ENCODE data around the gene CSTA.
A peak's percentile ranks its signal among the peaks of the same experiment; 100 is the strongest.

Gene CSTA

DNA sequence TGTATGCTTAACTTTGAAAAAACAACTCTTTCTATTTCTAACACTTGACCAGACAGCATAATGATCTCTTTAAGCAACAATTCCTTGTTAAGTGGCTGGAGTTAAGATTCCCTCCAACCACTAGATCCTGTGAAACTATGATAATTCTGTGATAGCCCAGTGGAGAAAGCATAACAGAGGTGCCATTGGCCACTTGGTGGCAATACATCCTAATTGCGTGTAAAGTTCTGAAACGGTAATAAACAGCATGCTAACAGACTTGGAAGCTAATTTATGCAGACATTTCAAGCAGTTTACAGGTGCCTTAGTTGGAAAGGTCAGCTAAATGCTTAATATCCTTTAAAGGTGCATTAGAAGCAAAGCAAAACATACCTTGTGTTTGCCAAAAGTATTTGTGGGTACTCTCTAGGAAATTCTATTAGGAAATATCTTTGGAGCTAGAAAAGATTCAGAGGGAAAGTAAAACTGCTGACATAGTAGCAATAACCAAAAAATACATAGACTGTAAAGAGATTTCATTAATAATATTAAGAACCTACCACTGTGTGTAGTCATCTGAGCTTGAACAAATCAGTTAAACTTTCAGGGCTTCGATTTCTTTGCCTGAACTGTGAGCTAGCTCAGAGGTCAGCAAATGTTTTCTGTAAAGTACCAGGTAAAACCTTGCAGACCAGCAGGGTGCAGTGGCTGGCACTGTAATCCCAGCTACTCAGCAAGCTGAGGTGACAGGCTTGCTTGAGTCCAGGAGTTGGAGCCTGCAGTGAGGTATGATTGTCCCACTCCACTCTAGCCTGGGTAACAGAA, 19.0 kb upstream of the CSTA start:
- Histone ChIP-seq H3K9ac (ENCODE audit: low read depth, low read length) (no peak overlapping the region), H3K4me3 (ENCODE audit: low read depth, low read length) (no peak overlapping the region), H3K4me1 (ENCODE audit: control insufficient read depth, insufficient read depth, low read length) (0 out of 2 replicates have a peak, but pooled peaks cover 3% of the 10 kb centered on the region), H3K27me3 (ENCODE audit: control insufficient read depth, insufficient read depth, low read length) (no peaks in the 10 kb centered on the region), H3K9me3 (ENCODE audit: control insufficient read depth, insufficient read depth, low read length) (no peaks in the 10 kb centered on the region), H3K36me3 (ENCODE audit: control insufficient read depth, insufficient read depth, low read length) (no peaks in the 10 kb centered on the region), H3K27ac (ENCODE audit: low read depth, low read length) (no peak overlapping the region)

DNA sequence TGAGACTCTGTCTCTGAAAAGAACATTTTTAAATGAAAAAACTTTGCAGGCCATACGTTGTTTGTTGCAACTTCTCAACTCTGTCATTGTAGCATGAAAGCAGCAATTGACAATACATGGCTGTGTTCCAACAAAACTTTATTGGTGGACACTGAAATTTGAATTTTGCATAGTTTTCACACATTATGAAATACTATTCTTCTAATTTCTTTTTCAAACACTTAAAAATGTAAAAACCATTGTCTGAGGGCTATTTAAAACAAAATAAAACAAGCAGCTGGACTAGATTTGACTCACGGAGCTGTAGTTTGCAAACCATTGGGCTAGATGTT, 18.5 kb upstream of the CSTA start:
- H3K27ac ChIP-seq (ENCODE audit: low read depth, low read length), result no peak overlapping the region
- H3K4me3 ChIP-seq (ENCODE audit: low read depth, low read length), result no peak overlapping the region
- H3K27me3 ChIP-seq (ENCODE audit: control insufficient read depth, insufficient read depth, low read length), result no peaks in the 10 kb centered on the region
- no peaks in the 10 kb centered on the region for H3K36me3 ChIP-seq (ENCODE audit: control insufficient read depth, insufficient read depth, low read length)
- H3K4me1 ChIP-seq (ENCODE audit: control insufficient read depth, insufficient read depth, low read length), result 0 out of 2 replicates have a peak, but pooled peaks cover 3% of the 10 kb centered on the region
- H3K9me3 ChIP-seq (ENCODE audit: control insufficient read depth, insufficient read depth, low read length), result no peaks in the 10 kb centered on the region
- H3K9ac ChIP-seq (ENCODE audit: low read depth, low read length), result no peak overlapping the region

DNA sequence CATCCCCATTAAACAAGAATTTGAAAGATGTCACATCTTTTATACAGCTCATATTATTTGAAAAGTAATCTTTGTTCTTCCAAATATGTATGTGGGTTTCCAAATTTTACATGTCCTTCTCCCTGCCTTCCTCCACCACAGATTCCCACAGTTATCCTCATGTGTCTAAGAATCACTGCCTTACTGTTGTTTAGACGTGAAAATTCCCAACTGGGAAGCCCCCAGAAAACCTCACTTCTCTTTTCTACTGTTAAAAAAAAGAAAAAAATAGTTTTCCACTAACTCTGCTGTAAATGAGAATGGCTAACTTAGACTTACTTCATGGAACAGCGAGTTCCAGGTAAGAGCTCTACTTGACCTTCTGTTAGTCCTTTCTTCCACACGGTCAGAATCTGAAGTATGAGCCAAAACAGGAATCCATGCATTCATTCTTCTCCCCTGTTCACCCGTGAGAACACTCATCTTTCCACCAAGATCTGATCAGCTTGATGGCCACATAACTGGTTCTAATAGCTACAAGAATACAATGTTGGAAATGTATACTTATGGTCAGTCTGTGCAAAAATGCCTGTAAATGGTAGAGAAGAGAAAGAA, 17.9 kb upstream of the CSTA start:
- H3K36me3 ChIP-seq (ENCODE audit: control insufficient read depth, insufficient read depth, low read length), result no peaks in the 10 kb centered on the region
- 0 out of 2 replicates have a peak, but pooled peaks cover 3% of the 10 kb centered on the region for H3K4me1 ChIP-seq (ENCODE audit: control insufficient read depth, insufficient read depth, low read length)
- no peak overlapping the region for H3K27ac ChIP-seq (ENCODE audit: low read depth, low read length)
- H3K9ac ChIP-seq (ENCODE audit: low read depth, low read length), result no peak overlapping the region
- no peak overlapping the region for H3K4me3 ChIP-seq (ENCODE audit: low read depth, low read length)
- H3K27me3 ChIP-seq (ENCODE audit: control insufficient read depth, insufficient read depth, low read length), result no peaks in the 10 kb centered on the region
- H3K9me3 ChIP-seq (ENCODE audit: control insufficient read depth, insufficient read depth, low read length), result no peaks in the 10 kb centered on the region

DNA sequence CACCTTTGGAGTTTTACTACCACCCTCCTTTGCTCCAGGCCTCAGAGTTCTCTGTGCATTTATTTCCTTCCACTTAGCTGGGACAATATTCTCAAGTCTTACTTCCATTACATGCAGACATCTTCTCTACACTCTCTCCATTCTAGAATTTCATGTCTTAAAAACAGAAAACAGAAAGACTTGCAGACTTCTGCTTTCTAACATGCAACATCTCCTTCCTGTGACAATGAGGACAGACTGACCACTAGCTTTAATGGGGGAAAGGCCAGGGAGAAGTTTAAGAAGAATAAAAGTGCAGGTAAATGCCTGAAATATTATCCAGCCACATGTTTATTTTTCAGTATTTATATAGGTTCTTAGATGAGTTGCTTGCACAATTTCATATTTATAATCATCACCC, 17.1 kb upstream of the CSTA start:
- Histone ChIP-seq H3K4me1 (ENCODE audit: control insufficient read depth, insufficient read depth, low read length) (0 out of 2 replicates have a peak, but pooled peaks cover 3% of the 10 kb centered on the region), H3K9ac (ENCODE audit: low read depth, low read length) (no peak overlapping the region), H3K27me3 (ENCODE audit: control insufficient read depth, insufficient read depth, low read length) (no peaks in the 10 kb centered on the region), H3K9me3 (ENCODE audit: control insufficient read depth, insufficient read depth, low read length) (no peaks in the 10 kb centered on the region), H3K36me3 (ENCODE audit: control insufficient read depth, insufficient read depth, low read length) (no peaks in the 10 kb centered on the region), H3K4me3 (ENCODE audit: low read depth, low read length) (no peak overlapping the region), H3K27ac (ENCODE audit: low read depth, low read length) (no peak overlapping the region)

DNA sequence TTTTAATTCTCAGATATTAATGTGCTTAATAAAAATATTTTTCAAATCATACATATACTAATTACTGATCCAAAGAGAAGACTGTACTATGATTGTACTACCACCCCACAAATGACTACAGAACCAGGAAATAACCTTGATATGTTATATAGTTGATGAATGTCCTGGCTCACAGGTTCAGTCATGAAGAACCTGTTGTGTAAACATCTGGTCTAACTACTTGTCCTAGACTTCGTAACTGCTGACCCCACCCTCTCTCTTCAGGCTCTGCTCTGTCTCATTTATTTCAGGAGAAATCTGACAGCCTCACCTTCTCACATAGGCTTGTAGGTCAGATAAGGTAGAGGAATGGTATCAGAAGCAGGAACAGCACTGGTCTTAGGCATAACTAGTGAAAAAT, 14.7 kb upstream of the CSTA start:
- Histone ChIP-seq H3K36me3 (ENCODE audit: control insufficient read depth, insufficient read depth, low read length) (no peaks in the 10 kb centered on the region), H3K9ac (ENCODE audit: low read depth, low read length) (no peak overlapping the region), H3K27me3 (ENCODE audit: control insufficient read depth, insufficient read depth, low read length) (no peaks in the 10 kb centered on the region), H3K4me3 (ENCODE audit: low read depth, low read length) (no peak overlapping the region), H3K27ac (ENCODE audit: low read depth, low read length) (no peak overlapping the region), H3K9me3 (ENCODE audit: control insufficient read depth, insufficient read depth, low read length) (no peaks in the 10 kb centered on the region), H3K4me1 (ENCODE audit: control insufficient read depth, insufficient read depth, low read length) (peaks cover 7% of the 10 kb centered on the region; the same call in 1 of the 2 replicates)

DNA sequence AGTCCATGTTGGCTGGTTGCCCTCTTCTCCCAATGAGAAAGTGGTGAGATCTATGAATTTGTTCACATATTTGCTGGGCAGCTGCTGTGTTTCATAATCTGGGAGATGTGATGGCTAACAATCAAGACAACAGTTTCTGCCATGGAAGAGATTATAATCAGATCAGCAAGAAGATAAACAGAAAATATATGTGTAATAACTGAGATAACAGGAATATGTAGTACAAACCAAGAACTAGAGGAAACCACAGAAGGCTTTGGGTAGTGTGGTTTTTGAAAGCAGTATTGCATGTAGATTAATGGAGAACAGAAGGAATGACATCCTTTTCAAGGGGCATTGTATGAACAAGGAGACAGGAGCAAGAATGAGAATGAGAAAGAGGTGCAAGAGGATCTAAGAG, 12.2 kb upstream of the CSTA start:
- H3K4me1 ChIP-seq (ENCODE audit: control insufficient read depth, insufficient read depth, low read length), result peaks cover 4% of the 10 kb centered on the region; the same call in 1 of the 2 replicates

DNA sequence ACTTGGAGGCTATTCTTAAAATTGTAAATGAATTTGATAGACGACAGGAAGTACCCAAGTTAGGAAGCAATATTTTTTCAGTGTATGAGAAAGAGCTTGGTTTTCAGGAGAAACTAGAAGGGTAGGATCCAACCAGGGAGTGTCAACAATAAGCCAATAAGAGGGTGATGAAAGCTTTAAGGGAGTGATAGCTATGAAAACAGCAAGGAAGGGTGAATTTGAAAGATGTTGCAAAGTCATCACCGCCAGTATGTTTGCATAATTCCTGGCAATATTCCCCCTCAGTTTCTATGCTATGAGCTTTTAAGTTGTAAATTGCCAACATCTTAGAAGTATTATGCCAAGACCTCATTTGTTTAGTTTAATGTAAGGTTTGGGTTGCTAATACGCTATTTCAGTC, 11.8 kb upstream of the CSTA start:
- Histone ChIP-seq H3K9ac (ENCODE audit: low read depth, low read length) (no peak overlapping the region), H3K4me1 (ENCODE audit: control insufficient read depth, insufficient read depth, low read length) (peaks cover 4% of the 10 kb centered on the region; the same call in 1 of the 2 replicates), H3K27me3 (ENCODE audit: control insufficient read depth, insufficient read depth, low read length) (no peaks in the 10 kb centered on the region), H3K9me3 (ENCODE audit: control insufficient read depth, insufficient read depth, low read length) (no peaks in the 10 kb centered on the region), H3K27ac (ENCODE audit: low read depth, low read length) (no peak overlapping the region), H3K36me3 (ENCODE audit: control insufficient read depth, insufficient read depth, low read length) (no peaks in the 10 kb centered on the region), H3K4me3 (ENCODE audit: low read depth, low read length) (no peak overlapping the region)

More for the DNA sequence above, 12.2 kb upstream of the CSTA start:
- Histone ChIP-seq H3K9me3 (ENCODE audit: control insufficient read depth, insufficient read depth, low read length) (no peaks in the 10 kb centered on the region), H3K36me3 (ENCODE audit: control insufficient read depth, insufficient read depth, low read length) (no peaks in the 10 kb centered on the region), H3K4me3 (ENCODE audit: low read depth, low read length) (no peak overlapping the region), H3K27me3 (ENCODE audit: control insufficient read depth, insufficient read depth, low read length) (no peaks in the 10 kb centered on the region), H3K9ac (ENCODE audit: low read depth, low read length) (no peak overlapping the region), H3K27ac (ENCODE audit: low read depth, low read length) (no peak overlapping the region)

DNA sequence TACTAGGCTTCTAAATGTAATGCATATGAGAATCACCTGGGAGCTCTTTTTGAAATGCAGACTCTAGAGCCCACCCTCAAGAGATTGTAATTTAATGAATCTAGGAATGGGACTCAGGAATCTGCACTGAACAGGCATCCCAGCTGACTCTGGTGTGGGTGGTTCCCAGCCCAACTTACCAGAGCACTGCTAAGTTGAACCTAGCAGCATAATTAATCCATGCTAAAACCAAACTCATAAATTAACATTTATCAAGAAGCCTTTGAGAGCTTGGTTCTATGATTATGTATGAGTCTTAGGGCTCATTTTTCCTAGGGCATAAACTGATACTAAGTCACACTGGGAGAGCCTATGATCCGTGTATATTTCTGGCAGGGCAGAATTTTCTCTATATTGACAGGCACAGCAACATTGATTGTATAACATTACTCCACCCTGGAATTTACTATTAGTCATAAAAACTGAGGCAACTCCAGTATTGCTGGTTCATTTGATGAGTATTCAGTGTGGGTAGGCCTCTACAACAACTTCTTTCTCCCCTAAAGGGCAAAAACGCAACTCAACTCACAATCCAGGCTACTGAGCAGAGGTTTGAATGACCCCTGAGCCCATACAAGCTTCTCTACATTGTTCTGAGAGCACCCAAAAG, 10.7 kb upstream of the CSTA start:
- Histone ChIP-seq H3K27me3 (ENCODE audit: control insufficient read depth, insufficient read depth, low read length) (no peaks in the 10 kb centered on the region; the same call in 1 of the 2 replicates), H3K4me3 (ENCODE audit: low read depth, low read length) (no peak overlapping the region), H3K27ac (ENCODE audit: low read depth, low read length) (no peak overlapping the region), H3K9me3 (ENCODE audit: control insufficient read depth, insufficient read depth, low read length) (peaks cover under 1% of the 10 kb centered on the region; the same call in 1 of the 2 replicates), H3K4me1 (ENCODE audit: control insufficient read depth, insufficient read depth, low read length) (peaks cover 4% of the 10 kb centered on the region; the same call in 1 of the 2 replicates), H3K36me3 (ENCODE audit: control insufficient read depth, insufficient read depth, low read length) (no peaks in the 10 kb centered on the region), H3K9ac (ENCODE audit: low read depth, low read length) (no peak overlapping the region)

DNA sequence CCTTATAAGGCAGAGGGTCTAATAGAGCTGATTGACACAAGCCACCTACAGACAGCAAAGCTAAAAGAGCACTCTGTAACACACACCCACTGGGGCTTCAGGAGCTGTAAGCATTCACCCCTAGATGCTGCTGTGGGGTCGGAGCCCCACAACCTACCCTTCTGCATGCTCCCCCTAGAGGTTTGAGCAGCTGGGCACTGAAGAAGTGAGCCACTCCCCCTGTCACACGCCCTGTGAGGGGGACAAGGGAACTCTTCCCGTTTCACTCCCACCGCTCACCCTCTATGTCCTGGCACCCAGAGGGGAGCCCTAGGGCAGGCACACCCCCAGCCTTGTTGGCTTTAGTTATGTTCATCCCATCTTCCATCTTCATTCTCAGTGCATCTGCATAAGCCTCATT, 9.4 kb upstream of the CSTA start:
- Histone ChIP-seq H3K36me3 (ENCODE audit: control insufficient read depth, insufficient read depth, low read length) (no peaks in the 10 kb centered on the region), H3K27ac (ENCODE audit: low read depth, low read length) (no peak overlapping the region), H3K9me3 (ENCODE audit: control insufficient read depth, insufficient read depth, low read length) (peaks cover 8% of the 10 kb centered on the region; the same call in 1 of the 2 replicates), H3K4me1 (ENCODE audit: control insufficient read depth, insufficient read depth, low read length) (peaks cover 4% of the 10 kb centered on the region; the same call in 1 of the 2 replicates), H3K9ac (ENCODE audit: low read depth, low read length) (no peak overlapping the region), H3K4me3 (ENCODE audit: low read depth, low read length) (0 out of 2 replicates have a peak overlapping the region, but pooled peaks have one; percentile 11), H3K27me3 (ENCODE audit: control insufficient read depth, insufficient read depth, low read length) (no peaks in the 10 kb centered on the region; the same call in 1 of the 2 replicates)

DNA sequence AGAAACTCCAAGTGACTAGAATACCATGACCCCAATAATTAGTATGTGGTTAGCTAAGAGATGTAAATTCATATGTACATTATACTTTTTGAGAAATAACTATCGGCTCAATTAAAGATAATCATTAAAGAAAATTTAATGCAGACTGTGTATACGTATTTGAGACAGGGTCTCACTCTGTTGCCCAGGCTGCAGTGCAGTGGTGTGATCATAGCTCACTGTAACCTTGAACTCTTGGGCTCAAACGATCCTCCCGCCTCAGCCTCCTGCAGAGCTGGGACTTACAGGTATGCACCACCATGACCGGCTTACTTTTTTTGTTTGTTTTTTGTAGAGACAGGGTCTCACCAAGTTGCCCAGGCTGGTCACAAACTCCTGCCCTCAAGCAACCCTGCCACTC, 8.7 kb upstream of the CSTA start:
- Histone ChIP-seq H3K4me3 (ENCODE audit: low read depth, low read length) (no peak overlapping the region), H3K27me3 (ENCODE audit: control insufficient read depth, insufficient read depth, low read length) (no peaks in the 10 kb centered on the region; the same call in 1 of the 2 replicates), H3K4me1 (ENCODE audit: control insufficient read depth, insufficient read depth, low read length) (peaks cover 4% of the 10 kb centered on the region; the same call in 1 of the 2 replicates), H3K36me3 (ENCODE audit: control insufficient read depth, insufficient read depth, low read length) (no peaks in the 10 kb centered on the region), H3K9me3 (ENCODE audit: control insufficient read depth, insufficient read depth, low read length) (peaks cover 8% of the 10 kb centered on the region; the same call in 1 of the 2 replicates), H3K9ac (ENCODE audit: low read depth, low read length) (no peak overlapping the region), H3K27ac (ENCODE audit: low read depth, low read length) (no peak overlapping the region)
